ENCODE measurements around the gene CACNG5.

DNA sequence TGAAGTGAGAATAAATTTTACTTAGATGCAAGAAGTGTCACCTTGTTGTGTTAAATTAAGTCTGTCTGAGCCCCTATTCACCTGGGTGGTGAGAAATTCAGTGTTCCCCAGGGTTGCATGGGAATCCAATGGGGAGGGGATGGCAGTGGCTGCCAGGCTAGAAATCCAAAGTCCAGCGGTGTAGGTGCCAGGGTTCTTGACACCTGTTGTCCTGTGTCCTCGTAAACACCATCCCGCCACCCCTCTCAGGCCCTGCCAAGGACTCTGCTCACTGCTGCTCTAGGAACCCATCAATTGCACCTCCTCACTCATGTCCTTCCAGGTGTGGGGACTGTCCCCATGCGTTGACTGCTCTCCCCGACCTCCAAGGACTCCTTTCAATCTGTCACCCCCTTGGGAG lies 58.9 kb downstream of the CACNG5 start:
- TF ChIP-seq, protein P1, sequence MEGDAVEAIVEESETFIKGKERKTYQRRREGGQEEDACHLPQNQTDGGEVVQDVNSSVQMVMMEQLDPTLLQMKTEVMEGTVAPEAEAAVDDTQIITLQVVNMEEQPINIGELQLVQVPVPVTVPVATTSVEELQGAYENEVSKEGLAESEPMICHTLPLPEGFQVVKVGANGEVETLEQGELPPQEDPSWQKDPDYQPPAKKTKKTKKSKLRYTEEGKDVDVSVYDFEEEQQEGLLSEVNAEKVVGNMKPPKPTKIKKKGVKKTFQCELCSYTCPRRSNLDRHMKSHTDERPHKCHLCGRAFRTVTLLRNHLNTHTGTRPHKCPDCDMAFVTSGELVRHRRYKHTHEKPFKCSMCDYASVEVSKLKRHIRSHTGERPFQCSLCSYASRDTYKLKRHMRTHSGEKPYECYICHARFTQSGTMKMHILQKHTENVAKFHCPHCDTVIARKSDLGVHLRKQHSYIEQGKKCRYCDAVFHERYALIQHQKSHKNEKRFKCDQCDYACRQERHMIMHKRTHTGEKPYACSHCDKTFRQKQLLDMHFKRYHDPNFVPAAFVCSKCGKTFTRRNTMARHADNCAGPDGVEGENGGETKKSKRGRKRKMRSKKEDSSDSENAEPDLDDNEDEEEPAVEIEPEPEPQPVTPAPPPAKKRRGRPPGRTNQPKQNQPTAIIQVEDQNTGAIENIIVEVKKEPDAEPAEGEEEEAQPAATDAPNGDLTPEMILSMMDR (IDR thresholded peaks at IDR 0.05): no peak
- TF ChIP-seq POLR2A (IDR thresholded peaks at IDR 0.05): no peak
